HepG2 (cell line): Measurements from ENCODE around the gene NCOA5. TPM values are rescaled to one million over a fixed set of nuclear protein-coding genes. Genes with fewer than 3 reads are reported as not detected.
A peak's percentile ranks its signal among the peaks of the same experiment; 100 is the strongest.

Experiments
- CBFB ChIP-seq: sonication (generic); formaldehyde crosslinking; IDR thresholded peaks from 2 replicates; pipeline ENCODE4 v1.4.0; 2020; ENCODE audit warnings: missing genetic modification reagents
- CBX2 ChIP-seq, 2 experiments: fragments of 200-600 bp in 1 of 2; sonication (generic); formaldehyde crosslinking in 1 of 2; IDR thresholded peaks; 2 replicates each; pipeline versions ENCODE4 v1.7.0 to v1.8.1; 2018 to 2022; ENCODE audit warnings: low read depth in 2 of 2, low read length in 1 of 2, mild to moderate bottlenecking in 1 of 2, missing genetic modification reagents in 1 of 2
- CBX5 ChIP-seq: sonication (generic); formaldehyde crosslinking; IDR thresholded peaks from 2 replicates; pipeline ENCODE4 v1.4.0; 2020; ENCODE audit warnings: missing genetic modification reagents, borderline replicate concordance
- GRHL1 ChIP-seq: sonication (generic); formaldehyde crosslinking; conservative IDR thresholded peaks from 2 replicates; pipeline ENCODE4 v1.8.0; 2022; ENCODE audit warnings: missing genetic modification reagents
- HOXD1 ChIP-seq: sonication (generic); formaldehyde crosslinking; IDR thresholded peaks from 2 replicates; pipeline ENCODE4 v1.5.0; 2020; ENCODE audit warnings: missing genetic modification reagents
- NR0B2 ChIP-seq: sonication (generic); formaldehyde crosslinking; IDR thresholded peaks from 2 replicates; pipeline ENCODE4 v1.4.0; 2020; ENCODE audit warnings: mild to moderate bottlenecking, missing genetic modification reagents
- PTBP1 ChIP-seq: fragments of 200-400 bp; formaldehyde crosslinking; IDR thresholded peaks from 2 replicates; pipeline ENCODE4 v1.6.1; 2018; ENCODE audit warnings: low read length, low read depth; ENCODE audit not compliant: poor library complexity, severe bottlenecking
- STAT6 ChIP-seq: sonication (generic); formaldehyde crosslinking; IDR thresholded peaks from 2 replicates; pipeline ENCODE4 v1.4.0; 2020; ENCODE audit warnings: missing genetic modification reagents, mild to moderate bottlenecking, borderline replicate concordance
- THAP9 ChIP-seq: sonication (generic); formaldehyde crosslinking; IDR thresholded peaks from 2 replicates; pipeline ENCODE4; 2020; ENCODE audit warnings: missing genetic modification reagents, mild to moderate bottlenecking, borderline replicate concordance
- ZBTB43 ChIP-seq: sonication (generic); formaldehyde crosslinking; conservative IDR thresholded peaks from 2 replicates; pipeline ENCODE4 v1.4.0; 2020; ENCODE audit warnings: missing genetic modification reagents
- ZFP90 ChIP-seq: sonication (generic); formaldehyde crosslinking; IDR thresholded peaks from 2 replicates; pipeline ENCODE4 v1.8.0; 2022; ENCODE audit warnings: missing genetic modification reagents, mild to moderate bottlenecking, inconsistent platforms, borderline replicate concordance
- ZNF234 ChIP-seq: sonication (generic); formaldehyde crosslinking; conservative IDR thresholded peaks from 2 replicates; pipeline ENCODE4 v1.5.1; 2020; ENCODE audit warnings: mild to moderate bottlenecking, missing genetic modification reagents
- ZNF629 ChIP-seq: sonication (generic); formaldehyde crosslinking; conservative IDR thresholded peaks from 2 replicates; pipeline ENCODE4 v1.5.0; 2020; ENCODE audit warnings: missing genetic modification reagents
- ZNF761 ChIP-seq: sonication (generic); formaldehyde crosslinking; conservative IDR thresholded peaks from 2 replicates; pipeline ENCODE4 v1.4.0; 2020; ENCODE audit warnings: mild to moderate bottlenecking, missing genetic modification reagents
- ZUFSP ChIP-seq: sonication (generic); formaldehyde crosslinking; IDR thresholded peaks from 2 replicates; pipeline ENCODE4 v1.9.0; 2021; ENCODE audit warnings: missing genetic modification reagents, mild to moderate bottlenecking, borderline replicate concordance
- polyA plus RNA-seq, 8 experiments: library from polyadenylated mRNA; depleted of rRNA in 3 of 8; stranded (reverse) in 7 of 8; unstranded in 1 of 8; fragments of >200 nt; fragmentation: Illumina TruSeq in 4 of 8; extraction: Trizol in 4 of 8; gene quantifications; 2 replicates each; pipeline versions ENCODE4 v1.2.1 to v1.2.3, GENCODE V29; 2011 to 2016; ENCODE audit warnings: low read depth in 4 of 8, missing spikeins in 1 of 8, mixed read lengths in 1 of 8; ENCODE audit not compliant: insufficient read depth in 1 of 8
- total RNA-seq, 5 experiments: library from RNA; depleted of rRNA; stranded (reverse); fragments of >200 nt; fragmentation: Illumina TruSeq; extraction: Trizol; gene quantifications; 2 replicates each; pipeline ENCODE4 v1.2.3, GENCODE V29; 2016; ENCODE audit warnings: low read depth in 1 of 5

Gene NCOA5
- total and polyA plus RNA-seq, 2 of the 13 experiments (the other 11 are each of a cell fraction or from before 2014, with no cell fraction given): 16.5 to 28.4 TPM

- TF ChIP-seq ZFP90 (CRISPR knock-in tag): no peak; the same call in 1 of the 2 replicates
- TF ChIP-seq ZUFSP (CRISPR knock-in tag): no peak
- TF ChIP-seq GRHL1 (CRISPR knock-in tag): no peak
- peak; percentile 83 for TF ChIP-seq NR0B2 (CRISPR knock-in tag)
- no peak for TF ChIP-seq ZNF761 (CRISPR knock-in tag)
- no peak; the same call in 1 of the 2 replicates for TF ChIP-seq THAP9 (CRISPR knock-in tag)
- no peak for TF ChIP-seq ZNF234 (CRISPR knock-in tag)
- TF ChIP-seq CBFB: 0 out of 2 replicates have a peak, but pooled peaks have one; percentile 41
- peak; percentile 95 for TF ChIP-seq ZBTB43 (CRISPR knock-in tag)
- TF ChIP-seq CBX5 (CRISPR knock-in tag): peak; percentile 71; the same call in 1 of the 2 replicates
- no peak for TF ChIP-seq CBX2 (IDR thresholded peaks at IDR 0.05; ENCODE audit: low read depth, low read length)
- TF ChIP-seq CBX2 (CRISPR knock-in tag; IDR thresholded peaks at IDR 0.05; ENCODE audit: low read depth): no peak
- TF ChIP-seq STAT6: no peak
- TF ChIP-seq PTBP1: no peak
- 0 out of 2 replicates have a peak, but pooled peaks have one; percentile 56 for TF ChIP-seq ZNF629 (CRISPR knock-in tag)
- peak; percentile 94 for TF ChIP-seq HOXD1 (CRISPR knock-in tag)
Observed at GRCh38 chr20:46040902-46041535, 48.7 kb downstream of the NCOA5 start (continued).
